Activated CD8-positive, alpha-beta memory T cell treated with anti-CD3 and anti-CD28 coated beads, Interleukin-2, amount 50 U/mL, for 4 hours (primary cell): ENCODE results near the gene OTOP3.

Experiments used
- DNase-seq: peaks from one replicate; pipeline ENCODE4 v3.0.0-alpha.2; 2020

Gene OTOP3

GRCh38 chr17:74990581-74991105 lies 54.9 kb downstream of the OTOP3 start:
- no peak for DNase-seq

GRCh38 chr17:74992223-74992622 lies 56.5 kb downstream of the OTOP3 start:
- no peak for DNase-seq

- DNase-seq: no peak
These were observed 58.7 kb downstream of the OTOP3 start for GRCh38 chr17:74994440-74994839.

GRCh38 chr17:74995847-74996246 lies 60.1 kb downstream of the OTOP3 start:
- no peak for DNase-seq

- no peak for DNase-seq
These were observed 63.1 kb downstream of the OTOP3 start for GRCh38 chr17:74998783-74999182.

GRCh38 chr17:74999523-74999922 lies 63.8 kb downstream of the OTOP3 start:
- DNase-seq: no peak
